BJ (cell line): ENCODE results near the gene SMC1A. TPM values are rescaled to one million over a fixed set of nuclear protein-coding genes. Genes with fewer than 3 reads are reported as not detected.
"Not testable (repeated sequence)": the region's sequence is repeated elsewhere in the genome, so short reads cannot be mapped to it uniquely, and the experiment has no call there.

Experiments used
- CTCF ChIA-PET: fragments of 350-600 bp; formaldehyde crosslinking; extraction: SDS; loops from one replicate; lab custom pipeline; 2021; ENCODE audit warnings: antibody characterized with exemption, inconsistent platforms; lab: Yijun Ruan, JAX
- POLR2A ChIA-PET: fragments of 300-600 bp; sonication (Branson Sonifier 250); formaldehyde crosslinking; extraction: SDS; loops from one replicate; lab custom pipeline; 2021; ENCODE audit warnings: antibody characterized with exemption; lab: Charles Lee
- DNase-seq: peaks from one replicate; pipeline ENCODE4 v3.0.0-alpha.2; 2011; ENCODE audit warnings: low read depth
- H3K27me3 ChIP-seq: 2 replicates; pipeline ENCODE4 v1.6.0; 2011; ENCODE audit warnings: low read length; ENCODE audit not compliant: control insufficient read depth, insufficient read depth
- H3K36me3 ChIP-seq: 2 replicates; pipeline ENCODE4 v1.5.1; 2011; ENCODE audit warnings: low read length; ENCODE audit not compliant: control insufficient read depth, insufficient read depth
- H3K4me3 ChIP-seq: 2 replicates; pipeline ENCODE4 v1.5.1; 2011; ENCODE audit warnings: low read depth, mild to moderate bottlenecking, control low read depth, low read length
- CTCF ChIP-seq: IDR thresholded peaks from 2 replicates; pipeline ENCODE4 v1.5.1; 2011; ENCODE audit warnings: low read depth, mild to moderate bottlenecking, control low read depth, inconsistent platforms, low read length, moderate library complexity; ENCODE audit not compliant: insufficient read depth
- polyA plus RNA-seq: library from polyadenylated mRNA; depleted of rRNA; stranded (reverse); fragments of >200 nt; gene quantifications from 2 replicates; pipeline ENCODE4 v1.2.3, GENCODE V29; 2011

Gene SMC1A
- polyA plus RNA-seq, 1 experiment: 18.7 TPM

GRCh38 chrX:53373307-53373706 lies 49.1 kb downstream of the SMC1A start:
- Histone ChIP-seq H3K27me3 (no peaks in the 10 kb centered on the region), H3K36me3 (no peaks in the 10 kb centered on the region), H3K4me3 (no peak overlapping the region)
- no peak for TF ChIP-seq CTCF
- POLR2A ChIA-PET: no interaction called here
- no peak for DNase-seq
- CTCF ChIA-PET: no interaction called here

GRCh38 chrX:53366454-53366853 lies 56.0 kb downstream of the SMC1A start:
- DNase-seq, CTCF ChIA-PET, H3K27me3 ChIP-seq, H3K36me3 ChIP-seq, H3K4me3 ChIP-seq, POLR2A ChIA-PET: not testable (repeated sequence)

GRCh38 chrX:53362449-53362848 lies 60.0 kb downstream of the SMC1A start:
- no peak for TF ChIP-seq CTCF
- H3K36me3 ChIP-seq: no peaks in the 10 kb centered on the region
- no peak for DNase-seq
- no peak overlapping the region for H3K4me3 ChIP-seq
- ChIA-PET POLR2A (interaction anchor here (0.5 kb wide), 1 partner anchor 28 kb away, joined by 3 read pairs; no protein-coding TSS in a partner anchor), CTCF (no interaction called here)
- no peaks in the 10 kb centered on the region for H3K27me3 ChIP-seq

GRCh38 chrX:53357799-53358530 lies 64.5 kb downstream of the SMC1A start:
- POLR2A ChIA-PET: no interaction called here
- H3K36me3 ChIP-seq: no peaks in the 10 kb centered on the region
- no peaks in the 10 kb centered on the region for H3K27me3 ChIP-seq
- CTCF ChIA-PET: no interaction called here
- no peak for TF ChIP-seq CTCF
- DNase-seq: no peak
- no peak overlapping the region for H3K4me3 ChIP-seq

GRCh38 chrX:53356186-53356585 lies 66.3 kb downstream of the SMC1A start:
- ChIA-PET CTCF (no interaction called here), POLR2A (no interaction called here)
- Histone ChIP-seq H3K27me3 (no peaks in the 10 kb centered on the region), H3K36me3 (no peaks in the 10 kb centered on the region), H3K4me3 (no peak overlapping the region)
- DNase-seq: no peak
- TF ChIP-seq CTCF: no peak

GRCh38 chrX:53354669-53355068 lies 67.8 kb downstream of the SMC1A start:
- Histone ChIP-seq H3K27me3 (no peaks in the 10 kb centered on the region), H3K4me3 (no peak overlapping the region), H3K36me3 (no peaks in the 10 kb centered on the region)
- DNase-seq: no peak
- POLR2A ChIA-PET: no interaction called here
- CTCF ChIA-PET: no interaction called here
- no peak for TF ChIP-seq CTCF
